ENCODE measurements around the gene TTYH2. TPM values are rescaled to one million over a fixed set of nuclear protein-coding genes. Genes with fewer than 3 reads are reported as not detected.

Gene TTYH2
- total and polyA plus RNA-seq, 3 experiments from 2014 or later, result 6.0 to 17.4 (median 17.1) TPM

DNA sequence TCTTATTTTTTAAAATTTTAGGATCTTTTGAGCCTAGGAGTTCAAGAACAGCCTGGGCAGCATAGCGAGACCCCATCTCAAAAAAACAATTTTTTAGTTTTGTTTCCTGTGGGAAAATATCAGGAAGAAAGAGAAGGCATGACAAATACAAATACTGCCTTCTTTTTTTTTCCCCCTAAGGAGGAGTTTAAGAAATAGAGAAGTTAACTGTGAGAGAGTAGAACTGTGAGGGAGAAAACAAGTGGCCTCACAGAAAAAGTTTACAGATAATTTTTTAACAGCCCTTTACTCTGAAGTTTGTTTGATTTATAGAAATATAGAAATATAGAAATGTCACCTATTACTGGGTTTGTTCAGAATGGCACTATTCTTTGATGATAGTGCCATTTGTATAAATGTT is 21.1 kb downstream of the TTYH2 start:
- no peaks in the 10 kb centered on the region for H3K4me1 Mint-ChIP-seq
- DNase-seq, result no peak
- CTCF ChIA-PET, result no interaction called here
- H3K27me3 Mint-ChIP-seq, result no peaks in the 10 kb centered on the region
- no peak overlapping the region for H3K4me3 ChIP-seq (ENCODE audit: low read length)
- H3K27me3 ChIP-seq (ENCODE audit: insufficient read depth, low read length, poor library complexity, severe bottlenecking), result no peaks in the 10 kb centered on the region
- no peak overlapping the region for H3K27ac Mint-ChIP-seq
- H3K4me3 Mint-ChIP-seq, result no peak overlapping the region
- no peaks in the 10 kb centered on the region for H3K9me3 Mint-ChIP-seq
- peaks cover 0 to 61% (median 9%) of the 10 kb centered on the region in 3 donors for H3K36me3 Mint-ChIP-seq
- H3K9me3 ChIP-seq (ENCODE audit: low read length), result no peaks in the 10 kb centered on the region
- POLR2A ChIA-PET, result no interaction called here
- no peak overlapping the region for H3K27ac ChIP-seq (ENCODE audit: low read depth, low read length)
- H3K36me3 ChIP-seq (ENCODE audit: insufficient read depth, low read length), result no peaks in the 10 kb centered on the region
- no peaks in the 10 kb centered on the region for H3K4me1 ChIP-seq (ENCODE audit: insufficient read depth, low read length)

DNA sequence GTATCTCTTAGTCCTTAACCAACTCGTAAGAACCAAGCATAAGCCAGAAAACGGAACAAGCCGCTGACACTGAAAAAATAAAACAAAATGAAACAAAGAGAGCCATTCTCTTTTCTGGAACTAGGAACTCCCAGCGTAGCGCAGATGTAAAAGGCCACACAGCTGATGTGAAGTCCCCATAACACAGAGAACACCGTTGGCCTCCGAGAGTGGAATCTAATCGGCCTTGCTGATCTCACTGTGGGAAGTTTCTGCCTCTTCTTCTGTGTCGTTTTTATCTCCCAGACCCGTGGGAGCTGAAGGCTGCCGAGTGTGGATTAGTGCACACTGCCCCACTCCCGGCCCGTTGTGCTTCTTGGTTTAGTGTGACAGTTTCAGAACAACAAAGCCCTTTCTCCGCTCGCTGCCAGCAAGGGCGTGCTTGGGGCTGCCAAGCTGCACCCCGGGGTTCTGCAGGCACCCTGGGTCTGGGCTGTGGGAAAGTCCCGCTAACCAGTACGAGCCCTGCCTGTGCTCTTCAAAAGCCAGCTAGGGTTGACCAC is 21.7 kb downstream of the TTYH2 start:
- H3K27me3 ChIP-seq (ENCODE audit: insufficient read depth, low read length, poor library complexity, severe bottlenecking), result no peaks in the 10 kb centered on the region
- no peaks in the 10 kb centered on the region for H3K4me1 ChIP-seq (ENCODE audit: insufficient read depth, low read length)
- Mint-ChIP-seq H3K27me3 (no peaks in the 10 kb centered on the region), H3K9me3 (no peaks in the 10 kb centered on the region), H3K4me3 (no peak overlapping the region), H3K36me3 (peaks cover 0 to 63% (median 13%) of the 10 kb centered on the region in 3 donors), H3K4me1 (no peaks in the 10 kb centered on the region), H3K27ac (peak overlapping the region in 1 of 8 donors; percentile 79)
- no peak overlapping the region for H3K4me3 ChIP-seq (ENCODE audit: low read length)
- DNase-seq, result no peak
- POLR2A ChIA-PET, result no interaction called here
- no peaks in the 10 kb centered on the region for H3K36me3 ChIP-seq (ENCODE audit: insufficient read depth, low read length)
- CTCF ChIA-PET, result no interaction called here
- no peak overlapping the region for H3K27ac ChIP-seq (ENCODE audit: low read depth, low read length)
- H3K9me3 ChIP-seq (ENCODE audit: low read length), result no peaks in the 10 kb centered on the region

DNA sequence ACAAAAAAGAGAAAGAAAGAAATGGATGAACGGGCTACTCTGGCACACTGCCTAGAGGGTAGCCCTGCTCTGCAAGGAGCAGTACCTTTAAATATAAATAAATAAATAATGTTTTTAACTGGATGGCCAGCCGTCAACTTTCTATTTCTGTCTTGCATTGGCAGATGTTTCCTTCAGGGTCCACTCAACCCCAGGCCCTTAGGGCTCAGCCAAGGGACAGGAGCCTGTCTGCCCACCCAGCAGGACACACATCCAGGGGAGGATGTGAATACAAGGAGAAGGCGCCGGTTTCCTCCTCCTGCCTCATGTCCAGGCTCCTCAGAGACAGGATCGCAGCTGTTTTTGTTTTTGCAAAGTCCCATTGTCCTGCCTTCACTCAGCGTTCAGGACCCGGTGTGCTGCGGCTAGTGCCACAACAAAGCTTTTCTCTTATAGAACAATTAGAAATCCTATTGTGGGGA is 22.6 kb downstream of the TTYH2 start:
- Mint-ChIP-seq H3K27ac (no peak overlapping the region), H3K36me3 (peaks cover 0 to 60% (median 12%) of the 10 kb centered on the region in 3 donors), H3K4me1 (no peaks in the 10 kb centered on the region), H3K4me3 (no peak overlapping the region), H3K9me3 (no peaks in the 10 kb centered on the region), H3K27me3 (no peaks in the 10 kb centered on the region)
- H3K9me3 ChIP-seq (ENCODE audit: low read length), result no peaks in the 10 kb centered on the region
- H3K4me3 ChIP-seq (ENCODE audit: low read length), result no peak overlapping the region
- H3K4me1 ChIP-seq (ENCODE audit: insufficient read depth, low read length), result no peaks in the 10 kb centered on the region
- no peaks in the 10 kb centered on the region for H3K36me3 ChIP-seq (ENCODE audit: insufficient read depth, low read length)
- CTCF ChIA-PET, result no interaction called here
- DNase-seq, result no peak
- H3K27ac ChIP-seq (ENCODE audit: low read depth, low read length), result no peak overlapping the region
- H3K27me3 ChIP-seq (ENCODE audit: insufficient read depth, low read length, poor library complexity, severe bottlenecking), result no peaks in the 10 kb centered on the region
- POLR2A ChIA-PET, result no interaction called here

DNA sequence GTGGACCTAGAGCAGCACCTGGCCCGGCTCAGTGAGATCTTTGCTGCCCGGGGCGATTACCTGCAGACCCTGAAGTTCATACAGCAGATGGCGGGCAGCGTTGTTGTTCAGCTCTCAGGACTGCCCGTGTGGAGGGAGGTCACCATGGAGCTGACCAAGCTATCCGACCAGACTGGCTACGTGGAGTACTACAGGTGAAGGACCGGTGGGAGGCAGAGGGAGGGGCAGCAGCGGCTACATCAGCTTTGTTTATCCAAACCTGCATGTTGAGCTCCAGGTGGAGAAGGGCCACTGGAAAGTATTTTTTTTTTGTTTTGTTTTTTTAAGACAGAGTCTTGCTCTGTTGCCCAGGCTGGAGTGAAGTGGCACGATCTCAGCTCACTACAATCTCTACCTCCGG is 23.9 kb downstream of the TTYH2 start:
- no peaks in the 10 kb centered on the region for H3K4me1 Mint-ChIP-seq

DNA sequence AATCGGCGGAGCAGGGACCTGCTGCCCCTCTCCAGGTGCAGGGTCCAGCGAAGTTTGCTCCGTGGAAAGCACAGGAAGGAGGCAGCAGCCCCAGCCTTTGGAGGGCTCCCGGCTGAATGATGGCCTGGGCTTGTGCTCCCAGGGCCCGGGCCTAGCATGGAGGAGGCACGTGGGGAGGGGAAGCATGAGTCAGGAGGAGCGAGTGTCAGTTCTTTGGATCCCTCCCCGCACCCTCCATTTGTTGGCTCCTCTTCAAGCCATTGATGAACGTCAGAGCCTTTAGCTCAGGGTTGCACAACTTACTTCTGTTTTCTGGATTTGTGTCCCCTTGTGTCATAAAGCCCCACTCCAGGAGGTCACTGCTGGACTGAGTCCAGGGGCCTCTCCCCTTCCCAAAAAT is 25.8 kb downstream of the TTYH2 start:
- Histone ChIP-seq H3K4me3 (ENCODE audit: low read length) (no peak overlapping the region), H3K4me1 (ENCODE audit: insufficient read depth, low read length) (no peaks in the 10 kb centered on the region), H3K36me3 (ENCODE audit: insufficient read depth, low read length) (no peaks in the 10 kb centered on the region), H3K27ac (ENCODE audit: low read depth, low read length) (no peak overlapping the region), H3K27me3 (ENCODE audit: insufficient read depth, low read length, poor library complexity, severe bottlenecking) (no peaks in the 10 kb centered on the region), H3K9me3 (ENCODE audit: low read length) (no peaks in the 10 kb centered on the region)
- Mint-ChIP-seq H3K27me3 (no peaks in the 10 kb centered on the region), H3K27ac (no peak overlapping the region), H3K36me3 (peaks cover 0 to 52% (median 7%) of the 10 kb centered on the region in 3 donors), H3K9me3 (no peaks in the 10 kb centered on the region), H3K4me3 (no peak overlapping the region), H3K4me1 (no peaks in the 10 kb centered on the region)
- CTCF ChIA-PET, result no interaction called here
- POLR2A ChIA-PET, result interaction anchor here (0.6 kb wide), 1 partner anchor 24 kb away, joined by 6 read pairs; no protein-coding TSS in a partner anchor
- DNase-seq, result no peak

More for the DNA sequence above, 23.9 kb downstream of the TTYH2 start:
- no peak for DNase-seq
- Histone ChIP-seq H3K4me3 (ENCODE audit: low read length) (no peak overlapping the region), H3K36me3 (ENCODE audit: insufficient read depth, low read length) (no peaks in the 10 kb centered on the region), H3K4me1 (ENCODE audit: insufficient read depth, low read length) (no peaks in the 10 kb centered on the region), H3K27me3 (ENCODE audit: insufficient read depth, low read length, poor library complexity, severe bottlenecking) (no peaks in the 10 kb centered on the region), H3K27ac (ENCODE audit: low read depth, low read length) (no peak overlapping the region), H3K9me3 (ENCODE audit: low read length) (no peaks in the 10 kb centered on the region)
- H3K27ac Mint-ChIP-seq, result no peak overlapping the region
- ChIA-PET CTCF (interaction anchor here (1.3 kb wide), 2 partner anchors 11 to 59 kb away, joined by 3 read pairs; no protein-coding TSS in a partner anchor), POLR2A (no interaction called here)
- peaks cover 0 to 52% (median 10%) of the 10 kb centered on the region in 3 donors for H3K36me3 Mint-ChIP-seq
- H3K9me3 Mint-ChIP-seq, result no peaks in the 10 kb centered on the region
- H3K4me3 Mint-ChIP-seq, result no peak overlapping the region
- H3K27me3 Mint-ChIP-seq, result no peaks in the 10 kb centered on the region

DNA sequence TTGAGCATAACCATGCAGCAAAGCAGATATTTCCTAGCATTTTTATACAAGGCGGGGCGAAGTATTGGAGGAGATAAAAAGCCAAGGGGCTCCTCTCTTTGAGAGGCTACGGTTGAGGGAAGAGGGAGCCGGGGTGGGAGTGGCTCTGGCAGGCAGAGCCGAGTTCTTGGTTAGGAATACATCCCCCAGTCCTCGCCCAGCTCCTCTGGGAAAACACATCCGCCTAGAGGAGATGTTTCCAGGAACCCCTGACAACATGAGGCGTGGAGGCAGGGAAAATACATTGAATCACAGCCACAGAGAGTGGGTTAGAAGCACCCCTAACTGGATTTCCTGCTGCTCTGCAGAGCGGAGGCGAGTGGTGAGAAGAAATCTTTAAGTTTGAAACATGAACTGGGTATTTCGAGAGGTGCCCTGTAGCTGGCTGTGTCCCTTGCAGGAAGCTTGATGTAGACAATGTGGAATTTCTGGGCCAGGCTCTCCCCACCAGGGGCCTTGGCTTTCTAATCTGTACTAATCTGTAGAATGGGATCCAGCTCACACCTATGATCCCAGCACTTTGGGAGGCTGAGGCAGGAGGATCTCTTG is 27.3 kb downstream of the TTYH2 start:
- H3K9me3 Mint-ChIP-seq, result no peaks in the 10 kb centered on the region
- Histone ChIP-seq H3K4me1 (ENCODE audit: insufficient read depth, low read length) (no peaks in the 10 kb centered on the region), H3K36me3 (ENCODE audit: insufficient read depth, low read length) (no peaks in the 10 kb centered on the region), H3K27ac (ENCODE audit: low read depth, low read length) (no peak overlapping the region), H3K9me3 (ENCODE audit: low read length) (no peaks in the 10 kb centered on the region), H3K4me3 (ENCODE audit: low read length) (no peak overlapping the region), H3K27me3 (ENCODE audit: insufficient read depth, low read length, poor library complexity, severe bottlenecking) (no peaks in the 10 kb centered on the region)
- no peaks in the 10 kb centered on the region for H3K4me1 Mint-ChIP-seq
- H3K27ac Mint-ChIP-seq, result peak overlapping the region in 2 of 8 donors; percentile 24 to 57
- DNase-seq, result no peak
- POLR2A ChIA-PET, result no interaction called here
- peaks cover 0 to 50% (median 7%) of the 10 kb centered on the region in 3 donors for H3K36me3 Mint-ChIP-seq
- CTCF ChIA-PET, result no interaction called here
- no peak overlapping the region for H3K4me3 Mint-ChIP-seq
- H3K27me3 Mint-ChIP-seq, result no peaks in the 10 kb centered on the region

DNA sequence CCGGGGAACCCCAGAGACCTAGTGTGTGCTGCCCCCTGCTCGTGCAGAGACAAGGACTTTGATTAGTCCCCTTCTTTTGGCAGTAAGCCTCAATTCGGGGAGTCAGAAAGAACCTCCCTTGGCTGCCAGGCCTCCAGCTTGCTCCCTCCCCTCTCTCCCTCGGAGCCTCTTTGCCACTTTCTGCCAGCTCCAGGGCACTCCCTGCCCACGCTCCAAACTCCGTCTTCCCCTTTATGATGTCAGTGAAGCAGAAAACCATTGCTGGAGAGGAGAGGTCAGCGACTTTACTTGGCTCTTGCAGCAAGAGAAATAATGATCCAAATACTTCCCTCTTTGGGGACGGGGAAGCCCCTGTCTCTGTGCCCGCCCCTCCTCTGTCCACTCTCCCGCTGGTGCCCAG is 28.1 kb downstream of the TTYH2 start:
- H3K27ac Mint-ChIP-seq, result peak overlapping the region in 1 of 8 donors; percentile 77
- Histone ChIP-seq H3K27me3 (ENCODE audit: insufficient read depth, low read length, poor library complexity, severe bottlenecking) (no peaks in the 10 kb centered on the region), H3K4me3 (ENCODE audit: low read length) (no peak overlapping the region), H3K27ac (ENCODE audit: low read depth, low read length) (no peak overlapping the region), H3K36me3 (ENCODE audit: insufficient read depth, low read length) (no peaks in the 10 kb centered on the region), H3K9me3 (ENCODE audit: low read length) (no peaks in the 10 kb centered on the region), H3K4me1 (ENCODE audit: insufficient read depth, low read length) (no peaks in the 10 kb centered on the region)
- no peak for DNase-seq
- no peaks in the 10 kb centered on the region for H3K27me3 Mint-ChIP-seq
- H3K4me3 Mint-ChIP-seq, result no peak overlapping the region
- H3K4me1 Mint-ChIP-seq, result peaks cover 0 to 1% (median 0%) of the 10 kb centered on the region in 3 donors
- CTCF ChIA-PET, result no interaction called here
- POLR2A ChIA-PET, result no interaction called here
- H3K36me3 Mint-ChIP-seq, result peaks cover 0 to 48% (median 6%) of the 10 kb centered on the region in 3 donors
- H3K9me3 Mint-ChIP-seq, result no peaks in the 10 kb centered on the region

DNA sequence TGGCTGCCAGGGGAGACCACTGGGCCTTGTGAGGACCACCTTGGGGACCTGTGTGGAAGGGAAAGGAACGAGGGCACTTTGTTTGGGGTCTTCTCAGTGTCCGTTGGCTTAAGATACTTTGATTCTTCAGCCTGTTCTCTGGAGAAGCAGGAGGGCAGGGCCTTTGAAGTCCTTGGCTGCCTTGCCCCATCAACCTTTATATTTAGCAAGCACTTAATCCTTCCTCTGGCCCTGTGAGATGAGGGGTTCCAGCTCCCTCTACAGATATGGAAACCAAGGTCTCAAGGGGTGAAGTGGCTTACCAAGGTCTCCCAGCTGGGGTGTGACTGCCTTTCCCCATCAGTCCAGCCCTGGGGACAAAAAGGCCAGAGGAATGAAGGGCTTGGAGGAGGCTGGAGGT is 28.5 kb downstream of the TTYH2 start:
- no peak overlapping the region for H3K27ac ChIP-seq (ENCODE audit: low read depth, low read length)
- no peaks in the 10 kb centered on the region for H3K4me1 ChIP-seq (ENCODE audit: insufficient read depth, low read length)
- no peaks in the 10 kb centered on the region for H3K9me3 ChIP-seq (ENCODE audit: low read length)
- no peak overlapping the region for H3K4me3 Mint-ChIP-seq
- peaks cover 0 to 3% (median 0%) of the 10 kb centered on the region in 3 donors for H3K4me1 Mint-ChIP-seq
- H3K9me3 Mint-ChIP-seq, result no peaks in the 10 kb centered on the region
- no peak for DNase-seq
- H3K27ac Mint-ChIP-seq, result no peak overlapping the region
- H3K27me3 ChIP-seq (ENCODE audit: insufficient read depth, low read length, poor library complexity, severe bottlenecking), result no peaks in the 10 kb centered on the region
- no peaks in the 10 kb centered on the region for H3K27me3 Mint-ChIP-seq
- ChIA-PET POLR2A (no interaction called here), CTCF (interaction anchor here (1.0 to 1.6 kb wide), 2 partner anchors 39 to 126 kb away, joined by 3 read pairs; no protein-coding TSS in a partner anchor)
- no peak overlapping the region for H3K4me3 ChIP-seq (ENCODE audit: low read length)
- peaks cover 0 to 49% (median 7%) of the 10 kb centered on the region in 3 donors for H3K36me3 Mint-ChIP-seq
- H3K36me3 ChIP-seq (ENCODE audit: insufficient read depth, low read length), result no peaks in the 10 kb centered on the region
